AG09309 (cell line): ENCODE data around the gene NUMB.

Source experiments
- DNase-seq: peaks from one replicate; pipeline ENCODE4 v3.0.0-alpha.2; 2010; ENCODE audit warnings: low read depth
- H3K4me3 ChIP-seq: 2 replicates; pipeline ENCODE4 v1.5.1; 2011; ENCODE audit warnings: mild to moderate bottlenecking, low read depth, low read length, moderate library complexity; ENCODE audit not compliant: control insufficient read depth
- TF ChIP-seq, protein P1 (sequence below): IDR thresholded peaks from 2 replicates; pipeline ENCODE4 v1.5.1; 2011; ENCODE audit warnings: mild to moderate bottlenecking, low read depth, low read length, inconsistent platforms; ENCODE audit not compliant: insufficient read depth, control insufficient read depth; ENCODE audit errors: missing control alignments

The NUMB gene

GRCh38 chr14:73267474-73267873 is 190.9 kb downstream of the NUMB start:
- H3K4me3 ChIP-seq: no peak overlapping the region
- TF ChIP-seq, protein P1, sequence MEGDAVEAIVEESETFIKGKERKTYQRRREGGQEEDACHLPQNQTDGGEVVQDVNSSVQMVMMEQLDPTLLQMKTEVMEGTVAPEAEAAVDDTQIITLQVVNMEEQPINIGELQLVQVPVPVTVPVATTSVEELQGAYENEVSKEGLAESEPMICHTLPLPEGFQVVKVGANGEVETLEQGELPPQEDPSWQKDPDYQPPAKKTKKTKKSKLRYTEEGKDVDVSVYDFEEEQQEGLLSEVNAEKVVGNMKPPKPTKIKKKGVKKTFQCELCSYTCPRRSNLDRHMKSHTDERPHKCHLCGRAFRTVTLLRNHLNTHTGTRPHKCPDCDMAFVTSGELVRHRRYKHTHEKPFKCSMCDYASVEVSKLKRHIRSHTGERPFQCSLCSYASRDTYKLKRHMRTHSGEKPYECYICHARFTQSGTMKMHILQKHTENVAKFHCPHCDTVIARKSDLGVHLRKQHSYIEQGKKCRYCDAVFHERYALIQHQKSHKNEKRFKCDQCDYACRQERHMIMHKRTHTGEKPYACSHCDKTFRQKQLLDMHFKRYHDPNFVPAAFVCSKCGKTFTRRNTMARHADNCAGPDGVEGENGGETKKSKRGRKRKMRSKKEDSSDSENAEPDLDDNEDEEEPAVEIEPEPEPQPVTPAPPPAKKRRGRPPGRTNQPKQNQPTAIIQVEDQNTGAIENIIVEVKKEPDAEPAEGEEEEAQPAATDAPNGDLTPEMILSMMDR: no peak
- no peak for DNase-seq

DNA sequence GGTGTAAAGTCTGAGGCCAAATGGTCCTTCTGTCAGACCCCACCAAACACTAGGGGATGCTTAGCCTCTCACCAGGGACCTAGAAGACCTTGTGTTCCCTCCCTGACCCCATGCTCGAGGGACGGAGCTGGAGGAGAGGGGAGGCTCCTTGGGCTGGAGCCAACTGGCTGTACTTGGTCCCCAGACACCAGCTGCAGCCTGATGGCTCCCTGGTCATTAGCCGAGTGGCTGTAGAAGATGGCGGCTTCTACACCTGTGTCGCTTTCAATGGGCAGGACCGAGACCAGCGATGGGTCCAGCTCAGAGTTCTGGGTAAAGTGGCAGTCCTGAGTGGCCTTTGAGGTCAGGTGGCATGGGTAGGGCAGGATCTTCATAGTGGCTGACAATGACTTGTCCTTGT is 192.0 kb downstream of the NUMB start:
- DNase-seq: no peak
- H3K4me3 ChIP-seq: no peak overlapping the region
- TF ChIP-seq, protein P1: no peak

DNA sequence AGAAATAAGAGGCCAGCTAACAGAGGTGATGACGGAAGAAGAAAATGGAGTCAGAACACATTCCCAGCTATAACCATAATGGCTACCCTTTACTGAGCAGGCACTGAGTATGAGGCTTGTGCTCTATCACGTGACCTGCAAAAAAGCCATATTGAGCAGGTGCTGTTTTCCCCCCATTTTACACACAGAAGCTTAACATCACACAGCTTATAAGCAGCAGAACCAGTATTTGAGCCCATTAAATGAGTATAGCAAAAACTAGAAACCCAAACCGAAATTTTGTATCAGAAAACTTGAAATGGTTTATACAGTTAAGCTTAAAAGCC is 192.7 kb downstream of the NUMB start:
- H3K4me3 ChIP-seq: no peak overlapping the region
- TF ChIP-seq, protein P1: no peak
- no peak for DNase-seq

GRCh38 chr14:73264885-73265720 is 193.2 kb downstream of the NUMB start:
- H3K4me3 ChIP-seq: no peak overlapping the region
- TF ChIP-seq, protein P1: no peak
- no peak for DNase-seq

DNA sequence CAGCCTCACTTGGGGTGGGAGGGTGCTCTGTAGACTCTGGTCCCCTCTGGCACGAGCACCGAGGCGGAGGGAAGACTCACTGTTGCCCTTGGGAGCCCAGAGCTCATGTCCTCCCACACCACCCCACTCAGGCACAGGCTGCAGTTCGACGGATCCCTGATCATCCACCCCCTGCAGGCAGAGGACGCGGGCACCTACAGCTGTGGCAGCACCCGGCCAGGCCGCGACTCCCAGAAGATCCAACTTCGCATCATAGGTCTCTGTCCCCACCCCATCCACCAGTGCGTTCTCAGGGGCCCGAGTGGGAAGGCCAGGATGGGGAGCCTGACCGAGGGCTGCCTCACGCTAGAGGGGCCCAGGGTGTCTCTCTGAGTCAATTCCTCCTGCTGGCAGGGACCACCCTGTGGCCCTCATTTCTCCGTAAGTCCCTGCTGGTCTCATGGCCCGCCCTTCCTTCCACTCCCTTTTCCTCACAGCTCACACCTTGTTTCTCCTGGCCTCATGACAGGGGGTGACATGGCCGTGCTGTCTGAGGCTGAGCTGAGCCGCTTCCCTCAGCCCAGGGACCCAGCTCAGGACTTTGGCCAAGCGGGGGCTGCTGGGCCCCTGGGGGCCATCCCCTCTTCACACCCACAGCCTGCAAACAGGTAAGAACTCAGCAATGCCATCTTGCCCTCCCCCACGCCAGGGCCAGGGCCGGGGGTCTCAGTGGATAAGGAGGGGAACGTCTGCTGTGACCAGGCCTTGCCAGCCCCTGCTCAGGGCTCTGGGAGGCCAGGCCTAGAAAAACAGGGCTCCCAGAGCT is 194.1 kb downstream of the NUMB start:
- no peak for DNase-seq
- H3K4me3 ChIP-seq: no peak overlapping the region
- TF ChIP-seq, protein P1: no peak

DNA sequence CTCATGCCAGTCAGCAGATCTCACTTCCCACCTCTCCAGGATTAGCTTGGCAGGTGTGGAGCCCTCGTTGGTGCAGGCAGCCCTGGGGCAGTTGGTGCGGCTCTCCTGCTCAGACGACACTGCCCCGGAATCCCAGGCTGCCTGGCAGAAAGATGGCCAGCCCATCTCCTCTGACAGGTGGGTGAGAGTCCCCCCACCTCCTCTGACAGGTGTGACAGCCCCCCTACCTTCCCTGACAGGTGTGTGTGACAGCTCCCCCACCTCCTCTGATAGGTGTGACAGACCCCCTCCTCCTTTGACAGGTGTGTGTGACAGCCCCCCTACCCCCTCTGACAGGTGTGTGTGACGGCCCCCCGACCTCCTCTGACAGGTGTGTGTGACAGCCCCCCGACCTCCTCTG is 194.7 kb downstream of the NUMB start:
- TF ChIP-seq, protein P1: no peak
- no peak for DNase-seq
- H3K4me3 ChIP-seq: no peak overlapping the region
